Caco-2 (cell line): ENCODE measurements around the gene CNTN1. TPM values are rescaled to one million over a fixed set of nuclear protein-coding genes. Genes with fewer than 3 reads are reported as not detected.

ENCODE experiments used
- BruUV-seq: library from RNA; stranded (reverse); fragments of 400-500 nt; replicated peaks from 2 replicates; lab custom pipeline; 2021; lab: Mats Ljungman, UMichigan
- CTCF ChIA-PET: fragments of 300-600 bp; sonication (Branson Sonifier 250); formaldehyde crosslinking; loops from one replicate; lab custom pipeline; 2022; ENCODE audit warnings: antibody characterized with exemption; lab: Charles Lee
- POLR2A ChIA-PET: fragments of 300-600 bp; sonication (Branson Sonifier 250); formaldehyde crosslinking; loops from one replicate; lab custom pipeline; 2022; ENCODE audit warnings: antibody characterized with exemption; lab: Charles Lee
- DNase-seq, 2 experiments: peaks; one replicate each; pipeline versions ENCODE4 v3.0.0 to v3.0.0-alpha.2; 2020 to 2022
- H3K27me3 ChIP-seq: replicated peaks from 2 replicates; pipeline ENCODE4 v1.6.0; 2011; ENCODE audit warnings: low read length; ENCODE audit not compliant: control insufficient read depth, insufficient read depth
- H3K36me3 ChIP-seq: 2 replicates; pipeline ENCODE4 v1.5.1; 2011; ENCODE audit warnings: low read length; ENCODE audit not compliant: control insufficient read depth, insufficient read depth
- H3K4me1 ChIP-seq: fragments of 250-450 bp; sonication (Bioruptor Pico); 2 replicates; pipeline ENCODE4 v1.5.1; 2020; ENCODE audit warnings: mild to moderate bottlenecking
- H3K4me3 ChIP-seq: 2 replicates; pipeline ENCODE4 v1.5.1; 2011; ENCODE audit warnings: low read depth, mild to moderate bottlenecking, control low read depth, low read length
- H3K9me3 ChIP-seq: fragments of 250-450 bp; sonication (Bioruptor Pico); 2 replicates; pipeline ENCODE4 v1.5.1; 2020; ENCODE audit warnings: mild to moderate bottlenecking, moderate library complexity
- H3K27ac Mint-ChIP-seq: one replicate; pipeline ENCODE4 v1.8.0; 2022; ENCODE audit warnings: mixed read lengths; ENCODE audit not compliant: unreplicated experiment
- H3K27me3 Mint-ChIP-seq: one replicate; pipeline ENCODE4 v1.8.0; 2022; ENCODE audit warnings: mixed read lengths; ENCODE audit not compliant: insufficient read depth, unreplicated experiment
- H3K36me3 Mint-ChIP-seq: one replicate; pipeline ENCODE4 v1.8.0; 2022; ENCODE audit warnings: mild to moderate bottlenecking, mixed read lengths; ENCODE audit not compliant: insufficient read depth, unreplicated experiment
- H3K4me1 Mint-ChIP-seq: one replicate; pipeline ENCODE4 v1.8.0; 2022; ENCODE audit warnings: low read depth, mixed read lengths; ENCODE audit not compliant: unreplicated experiment
- H3K4me3 Mint-ChIP-seq: one replicate; pipeline ENCODE4 v1.8.0; 2022; ENCODE audit warnings: mild to moderate bottlenecking, moderate library complexity, mixed read lengths; ENCODE audit not compliant: unreplicated experiment
- H3K9me3 Mint-ChIP-seq: one replicate; pipeline ENCODE4 v1.8.0; 2022; ENCODE audit warnings: mixed read lengths; ENCODE audit not compliant: unreplicated experiment
- intact Hi-C: fragments of 100-400 bp; cut with micrococcal nuclease; formaldehyde crosslinking; loops from one replicate; pipeline ENCODE4 v1.10.0; 2022; ENCODE audit not compliant: unreplicated experiment
- total RNA-seq: library from RNA; stranded (reverse); gene quantifications from 2 replicates; pipeline ENCODE4 v1.2.3, GENCODE V29; 2022
- TF ChIP-seq, protein P1 (sequence below), 2 experiments: fragments of 200-600 bp in 1 of 2; IDR thresholded peaks; 1 replicate in 1 of 2; 2 replicates in 1 of 2; pipeline versions ENCODE4 v1.5.1 to v1.8.0; 2011 to 2022; ENCODE audit warnings: antibody characterized with exemption in 1 of 2, control low read depth in 1 of 2, inconsistent platforms in 1 of 2, low read depth in 1 of 2, low read length in 1 of 2, mild to moderate bottlenecking in 1 of 2, moderate library complexity in 1 of 2; ENCODE audit not compliant: insufficient read depth in 1 of 2, severe bottlenecking in 1 of 2, unreplicated experiment in 1 of 2

The CNTN1 gene
- total RNA-seq, 1 experiment from 2014 or later = not detected

- no peaks in the 10 kb centered on the region for H3K36me3 ChIP-seq
- H3K27ac Mint-ChIP-seq = no peak overlapping the region
- no peak for DNase-seq
- no peaks in the 10 kb centered on the region for H3K4me1 ChIP-seq
- intact Hi-C loops = no loop called here
- TF ChIP-seq, protein P1, sequence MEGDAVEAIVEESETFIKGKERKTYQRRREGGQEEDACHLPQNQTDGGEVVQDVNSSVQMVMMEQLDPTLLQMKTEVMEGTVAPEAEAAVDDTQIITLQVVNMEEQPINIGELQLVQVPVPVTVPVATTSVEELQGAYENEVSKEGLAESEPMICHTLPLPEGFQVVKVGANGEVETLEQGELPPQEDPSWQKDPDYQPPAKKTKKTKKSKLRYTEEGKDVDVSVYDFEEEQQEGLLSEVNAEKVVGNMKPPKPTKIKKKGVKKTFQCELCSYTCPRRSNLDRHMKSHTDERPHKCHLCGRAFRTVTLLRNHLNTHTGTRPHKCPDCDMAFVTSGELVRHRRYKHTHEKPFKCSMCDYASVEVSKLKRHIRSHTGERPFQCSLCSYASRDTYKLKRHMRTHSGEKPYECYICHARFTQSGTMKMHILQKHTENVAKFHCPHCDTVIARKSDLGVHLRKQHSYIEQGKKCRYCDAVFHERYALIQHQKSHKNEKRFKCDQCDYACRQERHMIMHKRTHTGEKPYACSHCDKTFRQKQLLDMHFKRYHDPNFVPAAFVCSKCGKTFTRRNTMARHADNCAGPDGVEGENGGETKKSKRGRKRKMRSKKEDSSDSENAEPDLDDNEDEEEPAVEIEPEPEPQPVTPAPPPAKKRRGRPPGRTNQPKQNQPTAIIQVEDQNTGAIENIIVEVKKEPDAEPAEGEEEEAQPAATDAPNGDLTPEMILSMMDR (IDR thresholded peaks at IDR 0.05; ENCODE audit: insufficient read depth in 1 of 2, low read depth in 1 of 2, low read length in 1 of 2, severe bottlenecking in 1 of 2, unreplicated experiment in 1 of 2) = no peak
- H3K4me3 ChIP-seq = no peak overlapping the region
- peaks cover 3% of the 10 kb centered on the region; the same call in 1 of the 2 replicates for H3K9me3 ChIP-seq
- no peaks in the 10 kb centered on the region for H3K4me1 Mint-ChIP-seq
- no peaks in the 10 kb centered on the region for H3K36me3 Mint-ChIP-seq
- no TSS peak for BruUV-seq
- no peaks in the 10 kb centered on the region for H3K9me3 Mint-ChIP-seq
- no peaks in the 10 kb centered on the region for H3K27me3 Mint-ChIP-seq
- no peak overlapping the region for H3K4me3 Mint-ChIP-seq
- CTCF ChIA-PET = no interaction called here
- POLR2A ChIA-PET = no interaction called here
- H3K27me3 ChIP-seq = no peaks in the 10 kb centered on the region
Observed at GRCh38 chr12:40843495-40843894, 151.3 kb downstream of the CNTN1 start.

- Mint-ChIP-seq H3K27me3 (peaks cover 6% of the 10 kb centered on the region), H3K36me3 (no peaks in the 10 kb centered on the region), H3K27ac (no peak overlapping the region), H3K4me3 (no peak overlapping the region), H3K9me3 (no peaks in the 10 kb centered on the region), H3K4me1 (no peaks in the 10 kb centered on the region)
- no peaks in the 10 kb centered on the region for H3K4me1 ChIP-seq
- intact Hi-C loops = no loop called here
- DNase-seq = no peak
- BruUV-seq = no TSS peak
- no peaks in the 10 kb centered on the region for H3K9me3 ChIP-seq
- H3K4me3 ChIP-seq = no peak overlapping the region
- no peaks in the 10 kb centered on the region for H3K27me3 ChIP-seq
- ChIA-PET CTCF (no interaction called here), POLR2A (no interaction called here)
- H3K36me3 ChIP-seq = no peaks in the 10 kb centered on the region
- TF ChIP-seq, protein P1 (IDR thresholded peaks at IDR 0.05; ENCODE audit: insufficient read depth in 1 of 2, low read depth in 1 of 2, low read length in 1 of 2, severe bottlenecking in 1 of 2, unreplicated experiment in 1 of 2) = no peak
Observed at GRCh38 chr12:40853221-40853620, 161.0 kb downstream of the CNTN1 start.

GRCh38 chr12:40854604-40855003, 162.4 kb downstream of the CNTN1 start:
- no TSS peak for BruUV-seq
- no peak for DNase-seq
- H3K27ac Mint-ChIP-seq = no peak overlapping the region
- Histone ChIP-seq H3K27me3 (no peaks in the 10 kb centered on the region), H3K36me3 (no peaks in the 10 kb centered on the region), H3K4me3 (no peak overlapping the region), H3K9me3 (no peaks in the 10 kb centered on the region), H3K4me1 (no peaks in the 10 kb centered on the region)
- POLR2A ChIA-PET = no interaction called here
- TF ChIP-seq, protein P1 (IDR thresholded peaks at IDR 0.05; ENCODE audit: insufficient read depth in 1 of 2, low read depth in 1 of 2, low read length in 1 of 2, severe bottlenecking in 1 of 2, unreplicated experiment in 1 of 2) = no peak
- intact Hi-C loops = no loop called here
- CTCF ChIA-PET = no interaction called here
- H3K4me3 Mint-ChIP-seq = no peak overlapping the region
- H3K27me3 Mint-ChIP-seq = peaks cover 9% of the 10 kb centered on the region
- H3K36me3 Mint-ChIP-seq = no peaks in the 10 kb centered on the region
- H3K4me1 Mint-ChIP-seq = no peaks in the 10 kb centered on the region
- H3K9me3 Mint-ChIP-seq = no peaks in the 10 kb centered on the region
